ENCODE data around the gene INS. TPM values are rescaled to one million over a fixed set of nuclear protein-coding genes. Genes with fewer than 3 reads are reported as not detected.

Gene INS
- total and polyA plus RNA-seq, 2 of the 13 experiments (the other 11 are each of a cell fraction or from before 2014, with no cell fraction given) = not detected

GRCh38 chr11:2130881-2131352 lies 30.1 kb downstream of the INS start (continued):
- no peak for TF ChIP-seq MNT (IDR thresholded peaks at IDR 0.05)
- no peak for TF ChIP-seq ATF3 (CRISPR knock-in tag; IDR thresholded peaks at IDR 0.05)
- no peak for TF ChIP-seq PRMT3 (CRISPR knock-in tag; IDR thresholded peaks at IDR 0.05; ENCODE audit: borderline replicate concordance, low read depth)
- TF ChIP-seq ZNF318 (CRISPR knock-in tag; IDR thresholded peaks at IDR 0.05) = no peak
- no peak for TF ChIP-seq RELA (CRISPR knock-in tag; IDR thresholded peaks at IDR 0.05)
- no peak for TF ChIP-seq ZNF879 (CRISPR knock-in tag; IDR thresholded peaks at IDR 0.05)
- TF ChIP-seq PAX8 (CRISPR knock-in tag; IDR thresholded peaks at IDR 0.05; ENCODE audit: borderline replicate concordance) = no peak
- no peak for TF ChIP-seq TCF12 (IDR thresholded peaks at IDR 0.05)
- no peak for TF ChIP-seq TCF12 (CRISPR knock-in tag; IDR thresholded peaks at IDR 0.05)
- no peak for TF ChIP-seq CENPX (CRISPR knock-in tag; IDR thresholded peaks at IDR 0.05)
- no peak for TF ChIP-seq ZNF101 (CRISPR knock-in tag; IDR thresholded peaks at IDR 0.05; ENCODE audit: borderline replicate concordance, low read depth)
- no peak for TF ChIP-seq TFDP2 (CRISPR knock-in tag; IDR thresholded peaks at IDR 0.05)
- no peak for TF ChIP-seq KLF6 (CRISPR knock-in tag; IDR thresholded peaks at IDR 0.05)
- TF ChIP-seq ZNF558 (CRISPR knock-in tag; IDR thresholded peaks at IDR 0.05; ENCODE audit: borderline replicate concordance) = no peak; the same call in 1 of the 2 replicates
- no peak for TF ChIP-seq RNF219 (CRISPR knock-in tag; IDR thresholded peaks at IDR 0.05)

Data from HepG2 (cell line).